Peyer's patch (tissue), 4 donors: ENCODE data around the gene PHRF1. TPM values are rescaled to one million over a fixed set of nuclear protein-coding genes. Genes with fewer than 3 reads are reported as not detected.
"Not testable (repeated sequence)": the region's sequence is repeated elsewhere in the genome, so short reads cannot be mapped to it uniquely, and the experiment has no call there.

Experiments used
- DNase-seq, 3 donors: peaks; one replicate each; pipeline ENCODE4 v3.0.0-alpha.2; 2017 to 2019
- H3K27ac ChIP-seq, 4 donors: fragments of 200-600 bp; sonication (generic); one replicate each; pipeline ENCODE4 v1.5.1; 2016 to 2019
- H3K27me3 ChIP-seq, 2 donors: fragments of 200-600 bp; sonication (generic); one replicate each; pipeline ENCODE4 v1.5.1; 2019
- H3K36me3 ChIP-seq, 3 donors: fragments of 200-600 bp; sonication (generic); one replicate each; pipeline ENCODE4 v1.5.1; 2016 to 2019
- H3K4me1 ChIP-seq, 4 donors: fragments of 200-600 bp; sonication (generic); one replicate each; pipeline ENCODE4 v1.5.1; 2016 to 2019
- H3K4me3 ChIP-seq, 4 donors: fragments of 200-600 bp; sonication (generic); 1 replicate in 3 of 4; 2 replicates in 1 of 4; pipeline ENCODE4 v1.5.1; 2016 to 2019; ENCODE audit warnings: mild to moderate bottlenecking in 1 of 4
- H3K9me3 ChIP-seq, 4 donors: fragments of 200-600 bp; sonication (generic); one replicate each; pipeline ENCODE4 v1.5.1; 2016 to 2019; ENCODE audit warnings: mild to moderate bottlenecking in 1 of 4
- CTCF ChIP-seq, 6 experiments: fragments of 450-650 bp in 4 of 6; fragments of 200-600 bp in 2 of 6; sonication (generic) in 1 of 6; IDR thresholded peaks; one replicate each; pipeline ENCODE4 v1.5.1; 2017 to 2019; ENCODE audit warnings: antibody characterized with exemption in 6 of 6, mild to moderate bottlenecking in 3 of 6, moderate library complexity in 1 of 6
- POLR2A ChIP-seq, 2 donors: fragments of 450-650 bp; IDR thresholded peaks; one replicate each; pipeline ENCODE4 v1.5.1; 2017; ENCODE audit warnings: antibody characterized with exemption in 2 of 2, mild to moderate bottlenecking in 2 of 2, moderate library complexity in 2 of 2
- total RNA-seq, 4 donors: library from RNA; depleted of rRNA; stranded (reverse); fragments of >200 nt; gene quantifications; one replicate each; pipeline ENCODE4 v1.1.0, GENCODE V29; 2016

PHRF1 gene
- total RNA-seq, 4 donors from 2014 or later = 48.4 to 88.0 (median 57.8) TPM

GRCh38 chr11:641806-642370, 65.6 kb downstream of the PHRF1 start:
- H3K4me1 ChIP-seq = peaks cover 0 to 17% (median 7%) of the 10 kb centered on the region in 4 donors
- H3K27ac ChIP-seq = no peak overlapping the region
- peak in 1 of 3 donors; percentile 37 for DNase-seq
- TF ChIP-seq CTCF (IDR thresholded peaks at IDR 0.05) (no peak), POLR2A (IDR thresholded peaks at IDR 0.05) (no peak)
- H3K4me3 ChIP-seq = no peak overlapping the region
- peaks cover 0 to 10% of the 10 kb centered on the region in 2 donors for H3K27me3 ChIP-seq
- peaks cover 0 to 13% (median 0%) of the 10 kb centered on the region in 3 donors for H3K36me3 ChIP-seq
- no peaks in the 10 kb centered on the region for H3K9me3 ChIP-seq

GRCh38 chr11:643366-643765, 67.1 kb downstream of the PHRF1 start:
- Histone ChIP-seq H3K36me3 (peaks cover 0 to 13% (median 0%) of the 10 kb centered on the region in 3 donors), H3K4me1 (peaks cover 0 to 11% (median 0%) of the 10 kb centered on the region in 4 donors), H3K27me3 (no peaks in the 10 kb centered on the region), H3K4me3 (no peak overlapping the region), H3K9me3 (no peaks in the 10 kb centered on the region), H3K27ac (no peak overlapping the region)
- DNase-seq = no peak
- TF ChIP-seq CTCF (IDR thresholded peaks at IDR 0.05) (no peak), POLR2A (IDR thresholded peaks at IDR 0.05) (no peak)

- peaks cover 0 to 11% (median 0%) of the 10 kb centered on the region in 4 donors for H3K4me1 ChIP-seq
- DNase-seq = no peak
Measured at GRCh38 chr11:643849-644738, 67.8 kb downstream of the PHRF1 start.

GRCh38 chr11:645536-645935, 69.3 kb downstream of the PHRF1 start:
- no peak overlapping the region for H3K4me3 ChIP-seq
- H3K36me3 ChIP-seq = peaks cover 0 to 13% (median 0%) of the 10 kb centered on the region in 3 donors
- no peaks in the 10 kb centered on the region for H3K9me3 ChIP-seq
- H3K27me3 ChIP-seq = no peaks in the 10 kb centered on the region
- H3K4me1 ChIP-seq = peaks cover 0 to 4% (median 0%) of the 10 kb centered on the region in 4 donors
- DNase-seq = no peak
- H3K27ac ChIP-seq = no peak overlapping the region
- TF ChIP-seq CTCF (IDR thresholded peaks at IDR 0.05) (no peak), POLR2A (IDR thresholded peaks at IDR 0.05) (no peak)

More at GRCh38 chr11:643849-644738, 67.8 kb downstream of the PHRF1 start:
- Histone ChIP-seq H3K36me3 (peaks cover 0 to 13% (median 0%) of the 10 kb centered on the region in 3 donors), H3K4me3 (no peak overlapping the region), H3K9me3 (no peaks in the 10 kb centered on the region), H3K27me3 (no peaks in the 10 kb centered on the region), H3K27ac (no peak overlapping the region)
- TF ChIP-seq CTCF (IDR thresholded peaks at IDR 0.05) (no peak), POLR2A (IDR thresholded peaks at IDR 0.05) (no peak)

GRCh38 chr11:646214-646613, 69.9 kb downstream of the PHRF1 start:
- Histone ChIP-seq H3K36me3 (peaks cover 0 to 19% (median 0%) of the 10 kb centered on the region in 3 donors), H3K27me3 (no peaks in the 10 kb centered on the region), H3K4me3 (no peak overlapping the region), H3K27ac (no peak overlapping the region), H3K4me1 (no peaks in the 10 kb centered on the region), H3K9me3 (no peaks in the 10 kb centered on the region)
- no peak for TF ChIP-seq POLR2A (IDR thresholded peaks at IDR 0.05)
- no peak for TF ChIP-seq CTCF (IDR thresholded peaks at IDR 0.05)
- DNase-seq = no peak

GRCh38 chr11:647672-648158, 71.4 kb downstream of the PHRF1 start:
- DNase-seq, H3K9me3 ChIP-seq, H3K27me3 ChIP-seq, H3K4me3 ChIP-seq, H3K4me1 ChIP-seq, H3K27ac ChIP-seq: not testable (repeated sequence)
- peaks cover 0 to 29% (median 0%) of the 10 kb centered on the region in 3 donors for H3K36me3 ChIP-seq
